Activated naive CD8-positive, alpha-beta T cell treated with anti-CD3 and anti-CD28 coated beads, Interleukin-2, amount 50 U/mL, for 24 hours (primary cell): ENCODE measurements around the gene MFSD2A.
"Not testable (repeated sequence)": the region's sequence is repeated elsewhere in the genome, so short reads cannot be mapped to it uniquely, and the experiment has no call there.

Source experiments
- ATAC-seq: fragments of 150-1000 bp; cut with Tn5 transposase; one replicate; pipeline ENCODE4 v1.10.0; 2021
- DNase-seq: peaks from one replicate; pipeline ENCODE4 v3.0.0; 2021
- H3K27ac Mint-ChIP-seq: one replicate; pipeline ENCODE4 v1.8.0; 2021; ENCODE audit warnings: mild to moderate bottlenecking, mixed read lengths
- H3K27me3 Mint-ChIP-seq: one replicate; pipeline ENCODE4 v1.8.0; 2021; ENCODE audit warnings: mixed read lengths
- H3K36me3 Mint-ChIP-seq: one replicate; pipeline ENCODE4 v1.8.0; 2021; ENCODE audit warnings: low read depth, mixed read lengths
- H3K4me1 Mint-ChIP-seq: one replicate; pipeline ENCODE4 v1.8.0; 2021; ENCODE audit warnings: mixed read lengths
- H3K4me3 Mint-ChIP-seq: one replicate; pipeline ENCODE4 v1.8.0; 2021; ENCODE audit warnings: mild to moderate bottlenecking, moderate library complexity, mixed read lengths
- H3K9me3 Mint-ChIP-seq: one replicate; pipeline ENCODE4 v1.8.0; 2021; ENCODE audit warnings: mixed read lengths

The MFSD2A gene

GRCh38 chr1:39954870-39955546, at the start of gene MFSD2A:
Gene MFSD2A (plus strand): TSS chr1:39955145. CDS start chr1:39955293, 148 bp downstream.
- Mint-ChIP-seq H3K9me3 (no peaks in the 10 kb centered on the region), H3K4me1 (peaks cover 45% of the 10 kb centered on the region), H3K36me3 (peaks cover 26% of the 10 kb centered on the region), H3K27me3 (no peaks in the 10 kb centered on the region), H3K27ac (peak within 1 kb of the TSS; percentile 91), H3K4me3 (peak within 1 kb of the TSS; percentile 91)
- peak; percentile 93 for ATAC-seq
- peak; percentile 97 for DNase-seq

- Mint-ChIP-seq H3K27ac (no peak overlapping the region), H3K36me3 (peaks cover 4% of the 10 kb centered on the region), H3K27me3 (peaks cover 55% of the 10 kb centered on the region), H3K4me3 (no peak overlapping the region), H3K4me1 (peaks cover 17% of the 10 kb centered on the region), H3K9me3 (peaks cover 15% of the 10 kb centered on the region)
- DNase-seq (no peak), ATAC-seq (no peak)
These were observed 49.8 kb upstream of the MFSD2A start for GRCh38 chr1:39905172-39905571.

GRCh38 chr1:39907528-39908453, 47.2 kb upstream of the MFSD2A start:
- H3K4me1 Mint-ChIP-seq, result peaks cover 10% of the 10 kb centered on the region
- peak overlapping the region; percentile 21 for H3K27ac Mint-ChIP-seq
- peaks cover 51% of the 10 kb centered on the region for H3K27me3 Mint-ChIP-seq
- DNase-seq (no peak), ATAC-seq (no peak)
- no peak overlapping the region for H3K4me3 Mint-ChIP-seq
- peaks cover 15% of the 10 kb centered on the region for H3K9me3 Mint-ChIP-seq
- H3K36me3 Mint-ChIP-seq, result peaks cover 4% of the 10 kb centered on the region

GRCh38 chr1:39908534-39908933, 46.4 kb upstream of the MFSD2A start:
- peaks cover 44% of the 10 kb centered on the region for H3K27me3 Mint-ChIP-seq
- peaks cover 10% of the 10 kb centered on the region for H3K4me1 Mint-ChIP-seq
- H3K4me3 Mint-ChIP-seq, result no peak overlapping the region
- no peak for DNase-seq
- H3K36me3 Mint-ChIP-seq, result peaks cover 4% of the 10 kb centered on the region
- peak; percentile 33 for ATAC-seq
- peak overlapping the region; percentile 21 for H3K27ac Mint-ChIP-seq
- H3K9me3 Mint-ChIP-seq, result peaks cover 15% of the 10 kb centered on the region

- H3K9me3 Mint-ChIP-seq, result peaks cover 15% of the 10 kb centered on the region
- ATAC-seq, result no peak
- H3K36me3 Mint-ChIP-seq, result peaks cover 4% of the 10 kb centered on the region
- peaks cover 10% of the 10 kb centered on the region for H3K4me1 Mint-ChIP-seq
- H3K4me3 Mint-ChIP-seq, result no peak overlapping the region
- no peak for DNase-seq
- no peak overlapping the region for H3K27ac Mint-ChIP-seq
- peaks cover 33% of the 10 kb centered on the region for H3K27me3 Mint-ChIP-seq
These were observed 44.7 kb upstream of the MFSD2A start for GRCh38 chr1:39910263-39910662.

- ATAC-seq, H3K4me1 Mint-ChIP-seq, DNase-seq, H3K4me3 Mint-ChIP-seq, H3K36me3 Mint-ChIP-seq, H3K27ac Mint-ChIP-seq: not testable (repeated sequence)
- Mint-ChIP-seq H3K9me3 (peaks cover 14% of the 10 kb centered on the region), H3K27me3 (peaks cover 19% of the 10 kb centered on the region)
These were observed 41.8 kb upstream of the MFSD2A start for GRCh38 chr1:39913136-39913535.

GRCh38 chr1:39915499-39916129, 39.3 kb upstream of the MFSD2A start:
- DNase-seq, result no peak
- Mint-ChIP-seq H3K36me3 (no peaks in the 10 kb centered on the region), H3K27ac (no peak overlapping the region), H3K27me3 (peaks cover 6% of the 10 kb centered on the region), H3K9me3 (no peaks in the 10 kb centered on the region), H3K4me3 (no peak overlapping the region), H3K4me1 (peaks cover 2% of the 10 kb centered on the region)
- no peak for ATAC-seq

GRCh38 chr1:39917825-39918224, 37.1 kb upstream of the MFSD2A start:
- ATAC-seq, result no peak
- H3K9me3 Mint-ChIP-seq, result no peaks in the 10 kb centered on the region
- H3K27me3 Mint-ChIP-seq, result peaks cover 6% of the 10 kb centered on the region
- H3K36me3 Mint-ChIP-seq, result no peaks in the 10 kb centered on the region
- DNase-seq, result no peak
- H3K27ac Mint-ChIP-seq, result no peak overlapping the region
- peaks cover 2% of the 10 kb centered on the region for H3K4me1 Mint-ChIP-seq
- no peak overlapping the region for H3K4me3 Mint-ChIP-seq

- Mint-ChIP-seq H3K27me3 (peaks cover 6% of the 10 kb centered on the region), H3K4me1 (peaks cover 2% of the 10 kb centered on the region), H3K9me3 (no peaks in the 10 kb centered on the region), H3K36me3 (no peaks in the 10 kb centered on the region), H3K27ac (no peak overlapping the region), H3K4me3 (no peak overlapping the region)
- peak; percentile 40 for DNase-seq
- peak; percentile 94 for ATAC-seq
These were observed 35.4 kb upstream of the MFSD2A start for GRCh38 chr1:39919545-39919944.

GRCh38 chr1:39922251-39922688, 32.7 kb upstream of the MFSD2A start:
- DNase-seq (no peak), ATAC-seq (no peak)
- peaks cover 5% of the 10 kb centered on the region for H3K27me3 Mint-ChIP-seq
- no peak overlapping the region for H3K4me3 Mint-ChIP-seq
- H3K27ac Mint-ChIP-seq, result no peak overlapping the region
- peaks cover 5% of the 10 kb centered on the region for H3K4me1 Mint-ChIP-seq
- H3K36me3 Mint-ChIP-seq, result no peaks in the 10 kb centered on the region
- no peaks in the 10 kb centered on the region for H3K9me3 Mint-ChIP-seq

GRCh38 chr1:39925721-39926342, 29.1 kb upstream of the MFSD2A start:
- Mint-ChIP-seq H3K9me3 (no peaks in the 10 kb centered on the region), H3K27me3 (peaks cover 3% of the 10 kb centered on the region), H3K27ac (no peak overlapping the region), H3K4me3 (no peak overlapping the region), H3K4me1 (peaks cover 3% of the 10 kb centered on the region), H3K36me3 (no peaks in the 10 kb centered on the region)
- ATAC-seq (no peak), DNase-seq (no peak)

- ATAC-seq (no peak), DNase-seq (no peak)
- no peaks in the 10 kb centered on the region for H3K9me3 Mint-ChIP-seq
- no peak overlapping the region for H3K4me3 Mint-ChIP-seq
- no peaks in the 10 kb centered on the region for H3K36me3 Mint-ChIP-seq
- H3K27me3 Mint-ChIP-seq, result peaks cover 3% of the 10 kb centered on the region
- H3K27ac Mint-ChIP-seq, result no peak overlapping the region
- H3K4me1 Mint-ChIP-seq, result peaks cover 3% of the 10 kb centered on the region
These were observed 28.6 kb upstream of the MFSD2A start for GRCh38 chr1:39926343-39926793.

GRCh38 chr1:39926820-39927219, 28.1 kb upstream of the MFSD2A start:
- Mint-ChIP-seq H3K9me3 (no peaks in the 10 kb centered on the region), H3K27me3 (peaks cover 3% of the 10 kb centered on the region), H3K27ac (no peak overlapping the region), H3K36me3 (no peaks in the 10 kb centered on the region), H3K4me1 (peaks cover 3% of the 10 kb centered on the region), H3K4me3 (no peak overlapping the region)
- no peak for DNase-seq
- no peak for ATAC-seq

- Mint-ChIP-seq H3K27me3 (peaks cover 1% of the 10 kb centered on the region), H3K36me3 (no peaks in the 10 kb centered on the region), H3K27ac (no peak overlapping the region), H3K9me3 (no peaks in the 10 kb centered on the region), H3K4me1 (peaks cover 3% of the 10 kb centered on the region), H3K4me3 (no peak overlapping the region)
- no peak for ATAC-seq
- no peak for DNase-seq
These were observed 27.4 kb upstream of the MFSD2A start for GRCh38 chr1:39927538-39927937.
